IPS-18c (cell line): ENCODE results near the gene METTL27.
"Not testable (repeated sequence)": the region's sequence is repeated elsewhere in the genome, so short reads cannot be mapped to it uniquely, and the experiment has no call there.

ENCODE experiments used
- H3K4me3 ChIP-seq: 2 replicates; pipeline ENCODE4 v1.7.0; 2013; ENCODE audit warnings: low read depth, mild to moderate bottlenecking, low read length, moderate library complexity; ENCODE audit not compliant: insufficient read depth
- H3K9me3 ChIP-seq: one replicate; pipeline ENCODE4 v1.6.1; 2013; ENCODE audit warnings: mild to moderate bottlenecking, low read length, moderate library complexity; ENCODE audit not compliant: control insufficient read depth, insufficient read depth

METTL27 gene

GRCh38 chr7:73847941-73848723 is 5.8 kb upstream of the METTL27 start:
- Histone ChIP-seq H3K4me3 (no peak overlapping the region), H3K9me3 (peaks cover 2% of the 10 kb centered on the region)

DNA sequence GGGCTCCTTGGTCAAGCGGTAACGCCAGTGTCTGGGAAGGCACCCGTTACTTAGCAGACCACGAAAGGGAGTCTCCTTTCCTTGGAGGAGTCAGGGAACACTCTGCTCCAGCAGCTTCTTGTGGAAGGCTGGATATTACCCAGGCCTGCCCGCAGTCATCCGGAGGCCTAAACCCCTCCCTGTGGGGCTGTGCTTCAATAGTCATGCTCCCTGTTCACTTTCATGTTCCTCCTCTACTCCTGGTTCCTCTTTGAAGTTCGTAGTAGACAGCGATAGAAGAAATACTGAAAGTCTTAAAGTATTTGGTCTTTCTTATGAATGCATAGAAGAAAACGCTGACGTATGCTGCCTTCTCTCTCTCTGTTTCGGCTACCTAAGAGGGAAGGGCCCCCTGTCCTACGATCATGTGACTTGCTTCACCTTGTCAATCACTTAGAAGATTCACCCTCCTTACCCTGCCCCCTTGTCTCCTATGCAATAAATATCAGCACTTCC is 3.4 kb upstream of the METTL27 start:
- not testable (repeated sequence) for H3K4me3 ChIP-seq, H3K9me3 ChIP-seq

GRCh38 chr7:73844848-73845460 is 2.6 kb upstream of the METTL27 start:
- H3K4me3 ChIP-seq = no peak overlapping the region
- peaks cover 2% of the 10 kb centered on the region for H3K9me3 ChIP-seq

- H3K9me3 ChIP-seq = peaks cover 2% of the 10 kb centered on the region
- no peak overlapping the region for H3K4me3 ChIP-seq
These were observed 1.8 kb upstream of the METTL27 start for GRCh38 chr7:73844131-73844547.

- H3K9me3 ChIP-seq = no peaks in the 10 kb centered on the region
- H3K4me3 ChIP-seq = peak overlapping the region; percentile 69
These were observed 638 bp downstream of the METTL27 start for GRCh38 chr7:73841689-73842066.

- Histone ChIP-seq H3K9me3 (no peaks in the 10 kb centered on the region), H3K4me3 (no peak overlapping the region)
These were observed 1.5 kb downstream of the METTL27 start for GRCh38 chr7:73840715-73841379.

DNA sequence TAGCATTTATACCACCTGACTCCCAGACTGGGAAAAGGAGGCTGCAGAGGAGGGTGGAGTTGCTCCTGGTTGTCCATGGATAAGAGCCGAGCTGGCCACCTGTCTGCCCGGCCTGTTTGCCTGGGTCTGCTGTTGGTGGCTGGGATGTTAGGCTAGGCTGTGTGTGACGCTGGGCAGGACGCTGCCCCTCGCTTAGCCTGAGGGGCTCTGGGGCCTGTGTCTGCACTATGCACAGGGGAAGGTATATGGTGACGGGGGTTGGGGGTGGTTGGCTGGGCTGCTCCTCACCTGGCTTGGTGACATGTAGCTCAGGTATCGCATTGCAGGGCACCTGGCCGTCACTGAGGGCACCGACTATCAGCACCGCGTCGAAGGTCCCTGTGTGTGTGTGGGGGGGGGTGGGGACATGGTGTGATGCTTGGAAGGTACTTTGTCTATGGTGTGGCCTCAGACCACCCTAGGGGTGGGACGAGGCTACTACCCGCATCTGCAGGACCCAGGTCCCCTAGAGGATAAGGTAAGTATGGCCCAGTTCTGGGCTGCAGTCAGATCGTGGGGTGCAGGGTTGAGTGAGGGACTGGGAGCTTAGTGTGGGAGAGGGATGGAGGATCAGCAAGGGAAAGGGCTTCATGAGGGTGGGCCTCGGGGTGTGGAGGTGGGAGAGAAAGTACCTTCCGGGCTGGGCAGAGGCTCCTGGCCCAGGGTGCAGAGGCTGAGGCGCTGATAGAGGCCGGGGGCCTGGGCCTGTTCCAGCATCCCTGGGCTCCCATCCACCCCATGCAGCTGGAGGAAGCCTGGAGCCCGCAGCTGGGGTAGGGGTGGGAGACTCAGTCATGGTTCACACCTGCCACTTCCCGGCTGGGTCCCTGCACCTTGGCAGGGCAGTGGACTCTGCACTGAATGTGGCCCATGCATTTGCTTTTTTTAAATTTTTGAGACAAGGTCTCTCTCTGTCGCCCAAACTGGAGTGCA is 2.3 kb downstream of the METTL27 start:
- Histone ChIP-seq H3K9me3 (no peaks in the 10 kb centered on the region), H3K4me3 (no peak overlapping the region)

DNA sequence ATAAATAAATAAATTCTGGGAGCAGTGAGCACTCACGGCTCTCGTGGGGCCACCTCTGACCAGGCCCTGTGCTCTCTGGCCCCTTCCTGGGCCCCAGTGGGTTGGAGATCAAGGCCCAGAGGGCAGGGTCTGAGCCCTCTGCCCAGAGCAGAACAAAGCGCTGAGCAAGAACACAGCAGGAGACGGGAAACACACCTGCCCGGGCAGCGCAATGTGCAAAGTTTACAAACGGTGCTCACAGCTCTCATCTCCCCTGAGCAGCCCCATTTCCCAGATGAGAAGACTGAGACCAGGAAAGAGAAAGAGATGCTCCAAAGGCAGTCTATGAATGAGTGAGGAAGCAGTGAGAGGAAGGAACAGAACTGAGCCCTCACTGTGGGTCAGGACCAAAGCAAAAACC is 3.0 kb downstream of the METTL27 start:
- H3K9me3 ChIP-seq = peaks cover 2% of the 10 kb centered on the region
- no peak overlapping the region for H3K4me3 ChIP-seq

DNA sequence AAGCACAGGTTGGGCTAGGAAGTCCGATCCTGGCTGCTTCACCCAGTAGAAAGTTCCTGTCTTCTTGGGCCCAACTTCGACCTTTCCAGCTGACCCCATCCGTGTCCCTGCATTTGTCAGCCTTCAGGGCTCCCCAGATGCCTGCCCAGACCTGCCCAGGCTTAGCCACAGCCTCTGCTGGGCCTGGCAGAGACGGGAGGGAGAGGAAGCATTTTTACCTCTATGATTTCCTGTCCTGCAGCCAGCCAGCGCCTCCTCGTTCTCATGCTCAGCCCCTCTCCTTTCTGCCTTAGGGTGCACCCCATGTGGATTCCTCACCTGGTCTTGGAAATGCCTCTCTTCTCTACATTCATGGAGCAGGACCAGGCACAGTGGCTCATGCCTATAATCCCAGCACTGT is 3.7 kb downstream of the METTL27 start:
- Histone ChIP-seq H3K4me3 (no peak overlapping the region), H3K9me3 (peaks cover 2% of the 10 kb centered on the region)

DNA sequence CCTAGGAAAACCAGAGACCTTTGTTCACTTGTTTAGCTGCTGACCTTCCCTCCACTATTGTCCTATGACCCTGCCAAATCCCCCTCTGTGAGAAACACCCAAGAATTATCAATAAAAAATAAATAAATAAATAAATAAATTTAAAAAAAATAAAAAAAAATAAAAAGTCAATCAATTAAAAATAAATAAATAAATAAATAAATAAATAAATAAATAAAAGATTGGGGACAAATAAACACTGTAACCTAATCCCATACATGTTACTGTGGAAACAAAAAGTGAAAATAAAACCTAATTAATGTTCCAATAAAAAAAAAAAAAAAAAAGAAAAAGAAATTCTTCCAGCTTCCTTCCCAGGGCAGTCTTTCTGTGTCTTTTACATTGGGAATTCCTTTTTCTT is 5.1 kb downstream of the METTL27 start:
- H3K9me3 ChIP-seq, H3K4me3 ChIP-seq: not testable (repeated sequence)

DNA sequence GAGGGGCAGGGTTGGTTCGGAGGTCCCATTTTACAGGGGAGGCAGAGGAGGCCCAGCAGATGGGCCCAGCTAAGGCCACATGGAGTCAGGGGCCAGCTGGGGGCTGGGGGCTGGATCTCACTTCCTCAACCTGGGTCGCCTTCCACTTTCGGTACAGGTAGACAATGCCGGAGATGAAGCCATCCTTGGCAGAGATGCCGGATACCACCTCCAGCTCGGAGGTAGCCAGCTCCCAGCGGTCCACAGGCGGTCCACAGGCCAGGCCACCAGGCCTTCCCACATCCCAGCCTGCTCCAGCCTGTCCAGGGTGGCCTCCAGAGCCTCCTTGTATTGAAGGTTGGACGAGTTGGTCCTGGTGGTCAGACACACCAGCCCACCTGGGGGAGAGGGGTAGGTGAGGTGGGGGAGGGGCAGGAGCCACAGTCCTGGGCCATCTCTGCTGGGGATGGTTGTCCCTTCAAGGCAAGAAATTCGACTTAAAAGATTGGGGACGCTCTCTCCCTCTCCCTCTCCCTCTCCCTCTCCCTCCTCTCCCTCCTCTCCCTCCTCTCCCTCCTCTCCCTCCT is 7.6 kb downstream of the METTL27 start:
- H3K4me3 ChIP-seq = no peak overlapping the region
- H3K9me3 ChIP-seq = peaks cover 2% of the 10 kb centered on the region

DNA sequence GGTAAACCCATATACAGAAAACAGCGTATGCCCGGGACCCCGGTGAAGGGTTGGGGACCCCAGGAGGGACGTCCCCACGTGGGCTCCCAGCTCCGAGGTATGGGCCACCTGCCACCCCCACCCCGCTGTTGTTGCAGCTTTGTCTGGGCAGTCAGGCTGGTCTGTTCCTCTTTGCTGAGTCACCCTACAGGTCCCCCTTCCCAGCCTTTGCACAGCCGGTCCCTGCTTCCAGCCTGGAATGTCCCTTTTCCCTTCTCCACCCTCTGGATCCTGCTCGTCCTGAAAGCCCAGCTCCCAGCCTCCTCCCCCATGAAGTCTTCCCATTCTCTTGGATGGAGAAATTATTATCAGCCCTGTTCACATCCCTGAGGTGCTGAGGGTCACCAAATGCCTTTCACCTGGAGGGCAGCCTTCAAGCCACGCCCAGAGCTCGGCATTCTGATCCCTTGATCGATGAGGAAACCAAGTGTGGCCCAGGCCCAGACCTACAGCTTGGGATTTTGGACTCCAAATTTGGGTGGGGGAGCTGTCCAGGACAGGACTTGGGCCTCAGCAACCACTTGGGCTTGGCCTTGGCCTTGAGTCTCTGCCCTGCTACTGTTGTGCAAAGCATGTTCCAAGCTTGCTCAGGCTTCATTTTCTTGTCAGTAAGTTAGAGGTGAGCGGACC is 8.9 kb downstream of the METTL27 start:
- H3K9me3 ChIP-seq = peaks cover 2% of the 10 kb centered on the region
- no peak overlapping the region for H3K4me3 ChIP-seq

- H3K9me3 ChIP-seq = peaks cover 2% of the 10 kb centered on the region
- no peak overlapping the region; the same call in 1 of the 2 replicates for H3K4me3 ChIP-seq
These were observed 9.5 kb downstream of the METTL27 start for GRCh38 chr7:73832806-73833205.

GRCh38 chr7:73831834-73832651 is 10.3 kb downstream of the METTL27 start:
- Histone ChIP-seq H3K4me3 (peak overlapping the region; percentile 48), H3K9me3 (peaks cover 2% of the 10 kb centered on the region)

- peak overlapping the region; percentile 48 for H3K4me3 ChIP-seq
- peaks cover 2% of the 10 kb centered on the region for H3K9me3 ChIP-seq
These were observed 10.8 kb downstream of the METTL27 start for GRCh38 chr7:73831584-73831833.
